Endothelial cell of umbilical vein (primary cell): ENCODE results near the gene TK2. TPM values are rescaled to one million over a fixed set of nuclear protein-coding genes. Genes with fewer than 3 reads are reported as not detected.

Source experiments
- BruUV-seq: library from RNA; stranded (reverse); fragments of 400-500 nt; replicated peaks from 2 replicates; lab custom pipeline; 2021; lab: Mats Ljungman, UMichigan
- CTCF ChIA-PET: fragments of 300-600, 350-600 bp; sonication (Branson Sonifier 250); formaldehyde crosslinking; loops from one replicate; lab custom pipeline; 2021; ENCODE audit warnings: antibody characterized with exemption, inconsistent platforms; lab: Charles Lee
- POLR2A ChIA-PET: fragments of 300-600, 350-600 bp; sonication (Branson Sonifier 250); formaldehyde crosslinking; loops from one replicate; lab custom pipeline; 2021; ENCODE audit warnings: antibody characterized with exemption, inconsistent platforms; lab: Charles Lee
- DNase-seq: peaks from one replicate; pipeline ENCODE4 v3.0.0-alpha.2; 2011; ENCODE audit warnings: low read depth, low spot score
- FAIRE-seq: peaks from 2 replicates; lab custom pipeline; 2011; peaks lifted over from hg19 to GRCh38; lab: Jason Lieb, UNC
- H2AFZ ChIP-seq: 2 replicates; pipeline ENCODE4 v1.6.0; 2012; ENCODE audit warnings: low read depth, low read length, control low read depth, inconsistent platforms
- H3K27ac ChIP-seq: 2 replicates; pipeline ENCODE4 v1.5.1; 2011; ENCODE audit warnings: low read depth, mild to moderate bottlenecking, control low read depth, low read length, moderate library complexity; ENCODE audit not compliant: insufficient read depth
- H3K27me3 ChIP-seq, 2 experiments: 2 replicates each; pipeline versions ENCODE4 v1.6.0 to v1.6.1; 2011; ENCODE audit warnings: low read length in 2 of 2, mixed read lengths in 1 of 2; ENCODE audit not compliant: control insufficient read depth in 2 of 2, insufficient read depth in 2 of 2
- H3K36me3 ChIP-seq, 2 experiments: 2 replicates in 1 of 2; 3 replicates in 1 of 2; pipeline ENCODE4 v1.5.1; 2011; ENCODE audit warnings: low read length in 2 of 2, mild to moderate bottlenecking in 1 of 2, moderate library complexity in 1 of 2; ENCODE audit not compliant: control insufficient read depth in 2 of 2, insufficient read depth in 2 of 2; ENCODE audit errors: extremely low read depth in 1 of 2
- H3K4me1 ChIP-seq: 3 replicates; pipeline ENCODE4 v1.5.1; 2011; ENCODE audit warnings: mild to moderate bottlenecking, low read length; ENCODE audit not compliant: control insufficient read depth, insufficient read depth; ENCODE audit errors: extremely low read depth
- H3K4me2 ChIP-seq: 2 replicates; pipeline ENCODE4 v1.6.1; 2011; ENCODE audit warnings: low read length, control low read depth, mixed read lengths; ENCODE audit not compliant: insufficient read depth
- H3K4me3 ChIP-seq, 3 experiments: fragments of 200-600 bp in 1 of 3; sonication (generic), shearing (Covaris generic) in 1 of 3; replicated peaks in 1 of 3; 2 replicates each; pipeline ENCODE4 v1.5.1; 2011 to 2016; ENCODE audit warnings: control low read depth in 3 of 3, low read length in 3 of 3, mild to moderate bottlenecking in 2 of 3, inconsistent platforms in 1 of 3, low read depth in 1 of 3, moderate library complexity in 1 of 3; ENCODE audit not compliant: insufficient read depth in 1 of 3
- H3K79me2 ChIP-seq: 2 replicates; pipeline ENCODE4 v1.6.0; 2012; ENCODE audit warnings: low read length, inconsistent platforms; ENCODE audit not compliant: control insufficient read depth, insufficient read depth
- H3K9ac ChIP-seq: replicated peaks from 2 replicates; pipeline ENCODE3; 2011; ENCODE audit warnings: low read length, control low read depth; ENCODE audit not compliant: insufficient read depth; ENCODE audit errors: extremely low read depth
- H3K9me1 ChIP-seq: replicated peaks from 3 replicates; pipeline ENCODE4 v1.6.0; 2011; ENCODE audit warnings: mild to moderate bottlenecking, low read length; ENCODE audit not compliant: control insufficient read depth, insufficient read depth; ENCODE audit errors: extremely low read depth
- H3K9me3 ChIP-seq: replicated peaks from 2 replicates; pipeline ENCODE4 v1.5.1; 2012; ENCODE audit warnings: low read length, inconsistent platforms; ENCODE audit not compliant: control insufficient read depth, insufficient read depth
- H4K20me1 ChIP-seq: replicated peaks from 2 replicates; pipeline ENCODE3; 2011; ENCODE audit warnings: mild to moderate bottlenecking, low read length; ENCODE audit not compliant: control insufficient read depth, insufficient read depth; ENCODE audit errors: extremely low read depth
- EZH2 ChIP-seq: IDR thresholded peaks from 2 replicates; pipeline ENCODE4 v1.6.1; 2012; ENCODE audit warnings: borderline replicate concordance, low read depth, mild to moderate bottlenecking, moderate library complexity, low read length, inconsistent platforms; ENCODE audit not compliant: severe bottlenecking
- FOS ChIP-seq: IDR thresholded peaks from 2 replicates; pipeline ENCODE4 v1.6.1; 2011; ENCODE audit warnings: mild to moderate bottlenecking, low read length, moderate library complexity, borderline replicate concordance; ENCODE audit not compliant: insufficient read depth
- GATA2 ChIP-seq: IDR thresholded peaks from 2 replicates; pipeline ENCODE4 v1.7.0; 2011; ENCODE audit warnings: low read depth, mild to moderate bottlenecking, moderate library complexity, mixed read lengths, low read length; ENCODE audit not compliant: insufficient read length, insufficient read depth
- JUN ChIP-seq: IDR thresholded peaks from 2 replicates; pipeline ENCODE4 v1.6.1; 2011; ENCODE audit warnings: borderline replicate concordance, low read depth; ENCODE audit not compliant: insufficient read length, insufficient read depth
- MYC ChIP-seq: IDR thresholded peaks from one replicate; pipeline ENCODE4 v1.6.1; 2011; ENCODE audit warnings: mild to moderate bottlenecking, low read depth, low read length
- POLR2A ChIP-seq: IDR thresholded peaks from 2 replicates; pipeline ENCODE4 v1.6.1; 2012; ENCODE audit warnings: low read depth, mild to moderate bottlenecking, control low read depth, low read length
- POLR2AphosphoS5 ChIP-seq: IDR thresholded peaks from 2 replicates; pipeline ENCODE4 v1.6.1; 2012; ENCODE audit warnings: low read depth, mild to moderate bottlenecking, control low read depth, low read length, moderate library complexity; ENCODE audit not compliant: insufficient read depth
- dilution Hi-C: fragments of 300-500 bp; cut with MboI; formaldehyde crosslinking; loops from one replicate; pipeline ENCODE4 v1.15.0; 2019; ENCODE audit warnings: low sequenced_read_pairs; ENCODE audit not compliant: extremely low pct_ligation_motif_present
- intact Hi-C: fragments of 100-400 bp; cut with micrococcal nuclease; formaldehyde crosslinking; loops from one replicate; pipeline ENCODE4 v1.10.0; 2022
- polyA plus RNA-seq, 4 experiments: library from polyadenylated mRNA; depleted of rRNA in 3 of 4; stranded (reverse) in 3 of 4; unstranded in 1 of 4; fragments of >200 nt; gene quantifications; 2 replicates each; pipeline versions ENCODE4 v1.2.1 to v1.2.3, GENCODE V29; 2011 to 2012; ENCODE audit warnings: missing spikeins in 1 of 4
- total RNA-seq: library from RNA; stranded (reverse); gene quantifications from 2 replicates; pipeline ENCODE4 v1.2.3, GENCODE V29; 2021
- TF ChIP-seq, protein P1 (sequence below), 2 donors: IDR thresholded peaks; 1 replicate in 1 of 2; 2 replicates in 1 of 2; pipeline ENCODE4 v1.5.1; 2011; ENCODE audit warnings: low read length in 2 of 2, mild to moderate bottlenecking in 2 of 2, moderate library complexity in 2 of 2, control low read depth in 1 of 2, inconsistent platforms in 1 of 2, low read depth in 1 of 2; ENCODE audit not compliant: insufficient read depth in 1 of 2; ENCODE audit errors: extremely low read depth in 1 of 2
- TF ChIP-seq, protein P2 (sequence below): IDR thresholded peaks from 2 replicates; pipeline ENCODE4 v1.6.1; 2011; ENCODE audit not compliant: insufficient read depth, insufficient read length

TK2 gene
- total and polyA plus RNA-seq, 2 donors (not counting 3 experiments of a cell fraction or from before 2014, with no cell fraction given) = 12.1 to 25.2 TPM

DNA sequence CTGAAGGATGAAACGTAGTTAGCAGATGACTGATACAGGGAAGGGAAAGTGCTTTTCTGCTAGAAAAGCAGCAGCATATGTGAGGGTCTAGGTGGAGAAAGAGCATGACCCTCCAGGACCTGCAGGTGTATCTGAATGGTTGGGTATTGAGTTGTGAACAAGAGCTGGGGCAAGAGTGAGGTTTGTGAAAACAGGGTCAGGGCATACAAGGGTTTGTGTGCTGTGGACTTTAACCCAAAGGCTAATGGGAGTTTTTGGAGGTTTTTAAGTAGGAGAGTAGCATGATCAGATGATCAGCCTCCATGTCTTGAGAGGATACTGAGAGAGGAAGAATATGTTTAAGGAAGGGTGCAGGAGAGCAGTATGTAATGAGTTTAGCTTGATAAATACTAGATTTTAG, 10.2 kb upstream of the TK2 start:
- dilution Hi-C loops = no loop called here
- Histone ChIP-seq H3K4me3 (no peak overlapping the region), H3K9ac (no peak overlapping the region), H4K20me1 (no peaks in the 10 kb centered on the region), H3K27me3 (no peaks in the 10 kb centered on the region), H3K79me2 (peaks cover 38% of the 10 kb centered on the region), H3K9me1 (no peaks in the 10 kb centered on the region), H3K27ac (no peak overlapping the region), H3K36me3 (peaks cover 4 to 11% of the 10 kb centered on the region in 2 experiments), H3K4me1 (peaks cover 13% of the 10 kb centered on the region), H3K4me2 (no peak overlapping the region), H3K9me3 (no peaks in the 10 kb centered on the region), H2AFZ (no peak overlapping the region)
- FAIRE-seq = no peak
- no TSS peak for BruUV-seq
- DNase-seq = no peak
- ChIA-PET POLR2A (no interaction called here), CTCF (interaction anchor here (0.7 kb wide), 1 partner anchor 10 kb away, joined by 3 read pairs; no protein-coding TSS in a partner anchor)
- TF ChIP-seq, protein P1, sequence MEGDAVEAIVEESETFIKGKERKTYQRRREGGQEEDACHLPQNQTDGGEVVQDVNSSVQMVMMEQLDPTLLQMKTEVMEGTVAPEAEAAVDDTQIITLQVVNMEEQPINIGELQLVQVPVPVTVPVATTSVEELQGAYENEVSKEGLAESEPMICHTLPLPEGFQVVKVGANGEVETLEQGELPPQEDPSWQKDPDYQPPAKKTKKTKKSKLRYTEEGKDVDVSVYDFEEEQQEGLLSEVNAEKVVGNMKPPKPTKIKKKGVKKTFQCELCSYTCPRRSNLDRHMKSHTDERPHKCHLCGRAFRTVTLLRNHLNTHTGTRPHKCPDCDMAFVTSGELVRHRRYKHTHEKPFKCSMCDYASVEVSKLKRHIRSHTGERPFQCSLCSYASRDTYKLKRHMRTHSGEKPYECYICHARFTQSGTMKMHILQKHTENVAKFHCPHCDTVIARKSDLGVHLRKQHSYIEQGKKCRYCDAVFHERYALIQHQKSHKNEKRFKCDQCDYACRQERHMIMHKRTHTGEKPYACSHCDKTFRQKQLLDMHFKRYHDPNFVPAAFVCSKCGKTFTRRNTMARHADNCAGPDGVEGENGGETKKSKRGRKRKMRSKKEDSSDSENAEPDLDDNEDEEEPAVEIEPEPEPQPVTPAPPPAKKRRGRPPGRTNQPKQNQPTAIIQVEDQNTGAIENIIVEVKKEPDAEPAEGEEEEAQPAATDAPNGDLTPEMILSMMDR (IDR thresholded peaks at IDR 0.05; ENCODE audit: extremely low read depth in 1 of 2, insufficient read depth in 1 of 2, low read depth in 1 of 2, low read length in 2 of 2) = no peak
- no peak for TF ChIP-seq POLR2AphosphoS5
- TF ChIP-seq MYC = no peak
- no peak for TF ChIP-seq JUN
- TF ChIP-seq FOS = no peak
- no peak for TF ChIP-seq POLR2A
- no peak for TF ChIP-seq GATA2
- TF ChIP-seq EZH2 = no peak
- TF ChIP-seq, protein P2, sequence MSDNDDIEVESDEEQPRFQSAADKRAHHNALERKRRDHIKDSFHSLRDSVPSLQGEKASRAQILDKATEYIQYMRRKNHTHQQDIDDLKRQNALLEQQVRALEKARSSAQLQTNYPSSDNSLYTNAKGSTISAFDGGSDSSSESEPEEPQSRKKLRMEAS = no peak
- intact Hi-C loops = no loop called here
